ENCODE measurements around the gene PRKG1. TPM values are rescaled to one million over a fixed set of nuclear protein-coding genes. Genes with fewer than 3 reads are reported as not detected.

Gene PRKG1
- total RNA-seq, 2 experiments from 2014 or later: not detected

GRCh38 chr10:51109801-51110533 is 35.7 kb downstream of the PRKG1 start:
- Mint-ChIP-seq H3K4me3 (no peak overlapping the region), H3K27me3 (no peaks in the 10 kb centered on the region), H3K27ac (no peak overlapping the region), H3K9me3 (ENCODE audit: low read depth) (no peaks in the 10 kb centered on the region), H3K36me3 (no peaks in the 10 kb centered on the region), H3K4me1 (no peaks in the 10 kb centered on the region)
- no peak for ATAC-seq
- no peak for DNase-seq
- CTCF ChIA-PET: no interaction called here

GRCh38 chr10:51112013-51112412 is 37.7 kb downstream of the PRKG1 start:
- DNase-seq: no peak
- CTCF ChIA-PET: no interaction called here
- no peaks in the 10 kb centered on the region for H3K36me3 Mint-ChIP-seq
- no peak for ATAC-seq
- H3K27ac Mint-ChIP-seq: no peak overlapping the region
- no peaks in the 10 kb centered on the region for H3K4me1 Mint-ChIP-seq
- no peaks in the 10 kb centered on the region for H3K9me3 Mint-ChIP-seq (ENCODE audit: low read depth)
- no peaks in the 10 kb centered on the region for H3K27me3 Mint-ChIP-seq
- H3K4me3 Mint-ChIP-seq: no peak overlapping the region

GRCh38 chr10:51113007-51113406 is 38.7 kb downstream of the PRKG1 start:
- no peak overlapping the region for H3K4me3 Mint-ChIP-seq
- CTCF ChIA-PET: no interaction called here
- no peak overlapping the region for H3K27ac Mint-ChIP-seq
- H3K4me1 Mint-ChIP-seq: no peaks in the 10 kb centered on the region
- no peak for ATAC-seq
- H3K27me3 Mint-ChIP-seq: no peaks in the 10 kb centered on the region
- no peak for DNase-seq
- H3K36me3 Mint-ChIP-seq: no peaks in the 10 kb centered on the region
- H3K9me3 Mint-ChIP-seq (ENCODE audit: low read depth): no peaks in the 10 kb centered on the region

- no peaks in the 10 kb centered on the region for H3K36me3 Mint-ChIP-seq
- H3K27ac Mint-ChIP-seq: no peak overlapping the region
- no peaks in the 10 kb centered on the region for H3K27me3 Mint-ChIP-seq
- H3K4me1 Mint-ChIP-seq: no peaks in the 10 kb centered on the region
- DNase-seq (no peak), ATAC-seq (no peak)
- no peaks in the 10 kb centered on the region for H3K9me3 Mint-ChIP-seq (ENCODE audit: low read depth)
- CTCF ChIA-PET: no interaction called here
- no peak overlapping the region for H3K4me3 Mint-ChIP-seq
Measured at GRCh38 chr10:51117053-51117660, 42.9 kb downstream of the PRKG1 start.

- Mint-ChIP-seq H3K36me3 (no peaks in the 10 kb centered on the region), H3K9me3 (ENCODE audit: low read depth) (no peaks in the 10 kb centered on the region), H3K4me1 (no peaks in the 10 kb centered on the region), H3K27ac (no peak overlapping the region), H3K4me3 (no peak overlapping the region), H3K27me3 (no peaks in the 10 kb centered on the region)
- CTCF ChIA-PET: no interaction called here
- ATAC-seq (no peak), DNase-seq (no peak)
Measured at GRCh38 chr10:51117794-51118193, 43.5 kb downstream of the PRKG1 start.

- no peak for ATAC-seq
- Mint-ChIP-seq H3K27me3 (no peaks in the 10 kb centered on the region), H3K4me3 (no peak overlapping the region), H3K36me3 (no peaks in the 10 kb centered on the region), H3K9me3 (ENCODE audit: low read depth) (no peaks in the 10 kb centered on the region), H3K27ac (no peak overlapping the region), H3K4me1 (no peaks in the 10 kb centered on the region)
- CTCF ChIA-PET: no interaction called here
- DNase-seq: no peak
Measured at GRCh38 chr10:51119441-51119840, 45.2 kb downstream of the PRKG1 start.

GRCh38 chr10:51121861-51122260 is 47.6 kb downstream of the PRKG1 start:
- H3K27ac Mint-ChIP-seq: no peak overlapping the region
- H3K9me3 Mint-ChIP-seq (ENCODE audit: low read depth): no peaks in the 10 kb centered on the region
- no peak overlapping the region for H3K4me3 Mint-ChIP-seq
- H3K4me1 Mint-ChIP-seq: no peaks in the 10 kb centered on the region
- CTCF ChIA-PET: no interaction called here
- DNase-seq (no peak), ATAC-seq (no peak)
- H3K36me3 Mint-ChIP-seq: no peaks in the 10 kb centered on the region
- no peaks in the 10 kb centered on the region for H3K27me3 Mint-ChIP-seq

GRCh38 chr10:51124852-51125251 is 50.6 kb downstream of the PRKG1 start:
- DNase-seq (no peak), ATAC-seq (no peak)
- Mint-ChIP-seq H3K27ac (no peak overlapping the region), H3K4me1 (no peaks in the 10 kb centered on the region), H3K9me3 (ENCODE audit: low read depth) (no peaks in the 10 kb centered on the region), H3K27me3 (no peaks in the 10 kb centered on the region), H3K36me3 (no peaks in the 10 kb centered on the region), H3K4me3 (no peak overlapping the region)
- CTCF ChIA-PET: no interaction called here

GRCh38 chr10:51125518-51125917 is 51.2 kb downstream of the PRKG1 start:
- CTCF ChIA-PET: no interaction called here
- no peak for DNase-seq
- H3K27me3 Mint-ChIP-seq: no peaks in the 10 kb centered on the region
- no peak overlapping the region for H3K4me3 Mint-ChIP-seq
- ATAC-seq: no peak
- H3K27ac Mint-ChIP-seq: no peak overlapping the region
- H3K4me1 Mint-ChIP-seq: no peaks in the 10 kb centered on the region
- no peaks in the 10 kb centered on the region for H3K9me3 Mint-ChIP-seq (ENCODE audit: low read depth)
- no peaks in the 10 kb centered on the region for H3K36me3 Mint-ChIP-seq

GRCh38 chr10:51129946-51130544 is 55.8 kb downstream of the PRKG1 start:
- Mint-ChIP-seq H3K36me3 (no peaks in the 10 kb centered on the region), H3K27ac (no peak overlapping the region), H3K4me1 (no peaks in the 10 kb centered on the region), H3K9me3 (ENCODE audit: low read depth) (no peaks in the 10 kb centered on the region), H3K27me3 (no peaks in the 10 kb centered on the region), H3K4me3 (no peak overlapping the region)
- CTCF ChIA-PET: no interaction called here
- DNase-seq (no peak), ATAC-seq (no peak)

- no peaks in the 10 kb centered on the region for H3K9me3 Mint-ChIP-seq (ENCODE audit: low read depth)
- no peaks in the 10 kb centered on the region for H3K27me3 Mint-ChIP-seq
- ATAC-seq (no peak), DNase-seq (no peak)
- CTCF ChIA-PET: no interaction called here
- H3K27ac Mint-ChIP-seq: no peak overlapping the region
- H3K4me1 Mint-ChIP-seq: no peaks in the 10 kb centered on the region
- no peaks in the 10 kb centered on the region for H3K36me3 Mint-ChIP-seq
- H3K4me3 Mint-ChIP-seq: no peak overlapping the region
Measured at GRCh38 chr10:51137756-51138529, 63.7 kb downstream of the PRKG1 start.

GRCh38 chr10:51139176-51139575 is 64.9 kb downstream of the PRKG1 start:
- no peaks in the 10 kb centered on the region for H3K9me3 Mint-ChIP-seq (ENCODE audit: low read depth)
- H3K4me3 Mint-ChIP-seq: no peak overlapping the region
- H3K36me3 Mint-ChIP-seq: no peaks in the 10 kb centered on the region
- no peak for DNase-seq
- no peak for ATAC-seq
- CTCF ChIA-PET: no interaction called here
- no peaks in the 10 kb centered on the region for H3K27me3 Mint-ChIP-seq
- H3K27ac Mint-ChIP-seq: no peak overlapping the region
- H3K4me1 Mint-ChIP-seq: no peaks in the 10 kb centered on the region

- ATAC-seq (no peak), DNase-seq (no peak)
- H3K9me3 Mint-ChIP-seq (ENCODE audit: low read depth): no peaks in the 10 kb centered on the region
- CTCF ChIA-PET: no interaction called here
- no peak overlapping the region for H3K4me3 Mint-ChIP-seq
- H3K27ac Mint-ChIP-seq: no peak overlapping the region
- H3K27me3 Mint-ChIP-seq: no peaks in the 10 kb centered on the region
- H3K36me3 Mint-ChIP-seq: no peaks in the 10 kb centered on the region
- H3K4me1 Mint-ChIP-seq: no peaks in the 10 kb centered on the region
Measured at GRCh38 chr10:51141010-51141409, 66.7 kb downstream of the PRKG1 start.

All from activated CD8-positive, alpha-beta memory T cell treated with anti-CD3 and anti-CD28 coated beads, Interleukin-2, amount 10 ng/mL, durations not matched to agents 7 days and 5 days (primary cell).